GM18861 (cell line): ENCODE data around the gene SCRG1.

Experiments
- ATAC-seq: cut with Tn5 transposase; IDR thresholded peaks from one replicate; pipeline ENCODE4 v1.9.1; 2021; ENCODE audit not compliant: unreplicated experiment

SCRG1 gene

DNA sequence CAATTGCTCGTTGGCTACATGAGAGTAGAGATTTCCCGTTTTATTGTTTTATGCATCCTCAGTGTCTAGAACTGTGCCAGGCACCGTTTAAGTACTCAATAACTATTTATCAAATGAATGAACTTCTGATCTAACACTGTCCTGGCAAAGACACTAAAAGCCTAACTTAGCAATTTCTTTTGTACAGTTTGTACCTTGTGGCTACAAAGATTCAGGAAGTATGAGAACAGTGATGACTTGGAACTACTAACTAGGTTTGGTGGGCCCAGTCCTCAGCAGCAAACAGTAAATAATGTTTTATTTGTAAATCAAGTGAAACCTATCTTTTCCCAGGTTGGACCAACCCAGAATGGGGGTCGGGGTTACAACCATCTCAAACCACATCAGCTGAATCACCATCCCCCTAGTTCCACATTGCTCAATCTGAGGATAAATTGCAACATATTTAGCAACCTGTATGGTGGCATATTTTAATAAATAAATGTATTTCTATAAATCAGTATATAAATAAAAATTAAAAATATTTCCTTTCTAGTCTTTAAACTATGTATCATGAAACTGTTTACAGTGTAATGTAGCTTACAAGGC lies 12.3 kb upstream of the SCRG1 start:
- ATAC-seq, result no peak

DNA sequence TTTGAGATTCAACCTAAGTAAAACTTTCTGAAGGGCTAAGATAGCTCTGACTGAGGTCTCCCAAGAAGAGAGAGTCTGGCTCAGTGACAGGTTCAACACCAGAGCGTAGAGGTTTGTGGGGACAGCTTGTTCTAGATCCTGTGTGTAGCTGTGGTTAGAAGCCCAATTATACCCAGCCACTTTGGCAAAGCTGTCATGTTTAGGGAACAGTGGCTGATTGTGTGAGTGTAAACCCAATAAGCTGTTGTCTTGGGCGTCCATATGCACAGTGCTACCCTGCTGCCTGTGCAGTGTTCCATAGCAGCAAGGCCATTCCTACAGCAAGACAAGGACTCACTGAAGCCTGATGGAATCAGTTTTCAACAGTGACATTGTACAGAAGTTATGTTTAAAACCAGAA lies 11.2 kb upstream of the SCRG1 start:
- no peak for ATAC-seq

DNA sequence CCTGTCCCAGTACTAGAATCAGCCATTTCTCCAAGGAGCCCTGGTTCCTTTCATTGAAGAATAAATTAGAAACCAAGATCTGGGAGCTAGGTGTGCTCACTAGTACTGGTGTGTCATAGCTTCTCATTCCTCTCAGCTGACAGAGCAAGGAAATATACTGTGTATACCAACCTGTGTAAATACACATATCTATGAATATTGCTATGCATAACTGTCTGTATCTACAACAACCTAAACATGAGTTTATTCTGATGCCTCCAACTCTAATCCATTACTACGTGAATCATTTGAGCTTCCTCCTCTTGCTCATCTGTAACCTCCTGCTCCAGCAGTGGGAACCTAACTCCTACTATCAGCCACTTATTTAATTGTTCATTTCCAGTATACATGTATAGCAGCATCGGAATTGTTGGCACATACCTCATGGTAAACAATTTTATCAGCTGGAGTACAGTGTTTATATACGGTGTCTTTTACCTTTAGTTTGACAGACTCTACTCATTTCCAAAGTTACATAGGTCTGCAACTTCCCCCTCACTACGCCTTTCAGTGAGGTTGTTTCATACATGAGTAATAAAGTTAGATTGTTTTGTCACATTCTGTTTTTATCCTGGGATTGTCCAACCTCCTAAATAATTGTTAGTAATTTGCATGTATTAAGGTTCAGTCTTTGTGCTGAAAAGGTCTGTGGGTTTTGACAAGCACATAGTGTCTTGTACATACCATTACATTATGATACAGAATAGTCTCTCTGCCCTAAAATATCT lies 7.1 kb upstream of the SCRG1 start:
- no peak for ATAC-seq

DNA sequence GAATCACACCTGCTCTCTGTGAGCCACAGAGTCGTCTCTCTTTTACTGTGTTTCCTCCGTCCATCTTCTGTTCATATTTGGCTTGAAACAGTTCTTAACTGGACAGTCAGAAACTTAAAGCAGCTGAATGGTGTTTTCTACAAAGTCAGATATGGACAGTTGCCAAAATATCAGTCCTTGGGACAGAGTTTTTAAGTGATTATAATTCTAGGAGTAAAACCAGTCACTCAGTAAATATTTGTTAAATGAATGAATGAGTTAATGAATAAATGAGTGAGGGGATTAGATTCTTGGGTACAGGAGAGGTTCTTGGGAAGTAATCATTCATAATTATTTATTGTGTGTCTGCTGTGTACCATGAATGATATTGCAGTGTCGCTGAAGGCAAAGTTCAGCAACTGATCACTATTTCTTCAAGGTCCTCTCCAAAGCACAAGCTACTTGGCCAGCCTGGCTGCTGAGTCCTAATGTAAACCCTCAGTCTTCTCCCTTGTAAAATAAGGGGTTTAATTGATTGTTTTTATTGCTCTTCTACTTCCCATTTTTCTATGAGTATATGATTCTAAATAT lies 5.5 kb upstream of the SCRG1 start:
- no peak for ATAC-seq

DNA sequence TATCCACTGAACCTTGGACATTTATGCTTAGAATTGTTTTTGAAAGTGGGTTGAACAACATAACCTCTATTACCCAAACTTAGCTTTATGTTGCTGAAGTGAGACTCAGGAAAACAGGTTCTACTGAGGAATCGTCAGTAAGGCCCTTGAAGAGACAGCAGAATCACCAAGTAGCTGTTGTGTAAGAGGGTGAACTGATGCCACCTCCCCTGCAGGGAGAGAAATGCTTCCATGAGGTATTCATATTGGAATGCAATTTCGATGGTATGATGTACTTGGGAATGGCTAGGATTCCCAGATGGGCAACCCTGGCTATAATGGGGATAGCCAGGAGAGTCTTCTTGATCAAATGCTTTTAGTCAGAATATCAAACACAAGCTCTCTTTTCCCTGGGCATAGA lies 4.1 kb upstream of the SCRG1 start:
- ATAC-seq, result no peak

DNA sequence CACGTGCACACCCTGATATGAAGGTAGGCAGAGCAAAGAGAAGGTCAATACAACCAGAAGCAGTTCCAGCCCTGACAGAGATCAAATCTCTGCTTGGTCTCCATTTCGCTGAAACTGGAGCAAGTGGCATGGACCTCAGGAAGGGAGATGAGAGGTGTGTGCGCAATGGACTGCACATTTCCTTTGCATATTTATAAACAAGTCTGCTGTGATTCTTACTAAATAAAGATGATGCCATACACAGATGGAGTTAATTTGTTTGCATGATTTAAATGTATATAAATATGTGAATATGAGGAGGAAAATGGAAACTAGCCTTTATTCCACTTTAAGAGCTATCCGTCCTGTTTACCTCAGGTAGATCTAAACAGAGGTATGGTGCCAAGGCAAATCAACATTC lies 2.1 kb upstream of the SCRG1 start:
- no peak for ATAC-seq

DNA sequence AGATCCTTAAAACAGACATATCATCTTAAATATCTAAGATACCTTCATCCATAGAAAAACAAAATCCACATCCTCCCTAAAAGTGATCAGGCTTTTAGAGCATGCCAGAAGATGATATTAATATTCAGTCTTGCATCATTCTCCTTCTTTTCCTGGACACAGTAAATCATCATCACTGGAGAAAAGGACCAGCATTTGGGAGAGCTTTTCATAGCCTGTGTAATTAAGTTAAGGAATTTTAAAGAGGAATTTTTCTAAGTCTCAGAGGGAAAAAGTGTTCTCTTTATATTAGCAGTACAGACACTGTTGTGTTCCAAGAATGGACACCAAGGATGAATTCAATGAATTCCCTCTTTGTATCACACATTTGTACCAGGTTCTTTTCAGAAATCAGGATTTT lies 696 bp downstream of the SCRG1 start:
- ATAC-seq, result no peak

DNA sequence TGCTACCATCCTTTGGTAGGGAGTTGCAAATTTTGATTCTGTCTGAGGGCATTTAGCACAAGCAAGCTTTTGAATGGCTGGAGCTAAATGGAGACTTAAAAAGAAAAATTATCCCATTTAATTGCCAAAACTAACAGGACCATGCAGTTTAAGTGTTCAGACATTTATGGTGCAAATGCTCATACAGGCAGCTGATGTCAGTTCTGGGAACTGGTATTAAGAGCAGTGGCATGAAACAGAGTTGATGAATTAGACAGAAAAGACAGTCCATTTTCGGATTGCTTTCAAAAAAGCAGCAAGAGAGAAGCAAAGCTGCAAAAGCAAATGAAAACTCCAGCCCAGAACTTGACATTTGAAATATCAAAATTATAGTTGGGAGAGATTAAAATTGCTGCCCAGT lies 1.3 kb downstream of the SCRG1 start:
- no peak for ATAC-seq

DNA sequence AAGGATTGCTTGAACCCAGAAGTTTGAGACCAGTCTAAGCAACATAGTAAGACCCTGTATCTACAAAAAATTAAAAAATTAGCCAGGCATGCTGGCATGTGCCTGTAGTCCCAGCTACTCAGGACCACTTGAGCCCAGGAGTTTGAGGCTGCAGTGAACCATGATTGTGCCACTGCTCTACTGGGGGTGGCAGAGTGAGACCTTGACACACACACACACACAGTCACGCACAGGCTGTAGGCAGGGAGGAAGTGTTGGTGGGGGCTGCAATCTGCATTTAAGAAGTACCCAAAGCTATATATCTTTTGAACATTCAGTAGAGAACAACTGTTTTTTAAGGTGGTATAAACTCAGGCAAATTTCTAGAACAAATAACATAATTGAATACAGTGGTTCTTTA lies 7.2 kb downstream of the SCRG1 start:
- no peak for ATAC-seq

DNA sequence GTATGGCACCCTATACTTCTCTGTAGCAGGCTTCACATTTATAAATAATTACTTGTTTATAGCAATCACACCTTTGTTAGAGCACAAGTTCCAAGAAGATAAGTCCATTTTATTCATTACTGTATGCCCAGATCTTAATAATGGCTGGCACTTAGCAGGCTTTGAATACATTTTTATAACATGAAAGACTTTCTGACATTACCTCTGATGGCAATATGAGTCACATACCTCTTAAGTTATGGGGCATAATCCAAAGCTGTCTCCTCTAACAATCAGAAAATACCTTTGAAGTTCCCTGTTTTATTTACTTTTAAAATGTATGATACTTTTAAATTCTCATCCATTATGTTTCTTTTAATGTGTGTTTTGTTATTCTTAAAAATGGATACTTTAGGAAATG lies 12.2 kb downstream of the SCRG1 start:
- ATAC-seq, result no peak

DNA sequence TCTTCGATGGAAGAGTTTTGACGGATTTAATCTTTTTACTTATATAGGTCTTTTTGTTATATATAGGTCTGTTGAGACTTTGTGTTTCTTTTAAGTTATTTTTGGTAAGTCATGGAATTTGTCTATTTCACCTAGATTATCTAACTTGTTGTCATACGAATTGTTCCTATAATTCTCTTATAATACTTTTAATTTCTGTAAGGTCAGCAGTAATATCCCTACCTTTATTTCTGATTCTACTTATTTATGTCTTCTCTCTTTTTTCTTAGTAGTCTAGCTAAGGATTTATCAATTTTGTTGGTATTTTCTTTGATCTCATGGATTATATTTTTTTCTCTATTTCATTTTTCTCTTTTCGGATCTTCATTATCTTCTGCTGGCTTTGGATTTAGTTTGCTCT lies 16.6 kb downstream of the SCRG1 start:
- no peak for ATAC-seq

DNA sequence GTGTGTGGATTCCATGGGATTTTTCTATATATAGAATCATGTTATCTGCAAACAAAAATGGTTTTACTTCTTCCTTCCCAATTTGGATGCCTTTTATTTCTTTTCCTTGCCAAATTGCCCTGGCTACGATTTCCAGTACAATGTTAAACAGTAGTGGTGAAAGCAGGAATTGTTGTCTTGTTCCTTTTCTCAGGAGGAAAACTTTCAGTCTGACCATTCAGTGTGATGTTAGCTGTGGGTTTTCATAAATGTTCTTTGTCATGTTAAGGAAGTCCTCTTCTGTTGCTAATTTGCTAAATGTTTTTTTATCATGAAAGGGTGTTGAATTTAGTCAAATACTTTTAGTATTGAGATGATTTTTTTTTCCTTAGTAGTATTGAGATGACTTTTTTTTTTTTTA lies 17.3 kb downstream of the SCRG1 start:
- no peak for ATAC-seq

DNA sequence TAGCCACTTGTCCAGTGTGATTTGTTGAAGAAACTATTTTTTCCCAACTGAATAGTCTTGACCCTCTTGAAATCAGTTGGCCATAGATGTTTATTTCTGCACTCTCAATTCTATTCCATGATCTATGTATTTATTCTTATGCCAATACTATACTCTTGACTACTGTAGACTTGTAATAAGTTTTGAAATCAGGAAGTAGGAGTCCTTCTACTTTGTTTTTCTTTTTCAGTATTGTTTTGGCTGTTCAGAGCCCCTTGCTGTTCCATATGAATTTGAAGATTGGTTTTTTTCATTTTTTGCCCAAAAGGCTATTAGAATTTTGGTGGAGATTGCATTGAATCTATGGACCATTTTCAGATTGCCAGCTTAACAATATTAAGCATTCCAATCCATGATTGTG lies 17.9 kb downstream of the SCRG1 start:
- ATAC-seq, result no peak

DNA sequence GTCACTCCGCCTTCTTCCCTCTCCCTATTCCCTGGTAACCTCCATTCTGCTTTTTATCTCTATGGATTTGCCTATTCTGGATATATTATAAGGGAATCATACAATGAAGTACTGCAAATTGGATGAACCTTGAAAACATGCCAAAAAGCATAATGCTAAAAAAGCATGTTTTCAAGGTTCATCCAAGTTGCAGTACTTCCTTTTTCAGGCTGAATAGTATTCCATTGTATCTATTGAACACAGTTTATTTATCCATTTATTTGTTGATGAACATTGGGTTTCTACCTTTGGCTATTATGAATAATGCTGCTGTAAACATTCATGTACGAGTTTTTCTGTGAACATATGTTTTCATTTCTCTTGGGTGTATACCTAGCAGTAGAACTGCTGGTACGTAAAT lies 19.0 kb downstream of the SCRG1 start:
- ATAC-seq, result no peak

DNA sequence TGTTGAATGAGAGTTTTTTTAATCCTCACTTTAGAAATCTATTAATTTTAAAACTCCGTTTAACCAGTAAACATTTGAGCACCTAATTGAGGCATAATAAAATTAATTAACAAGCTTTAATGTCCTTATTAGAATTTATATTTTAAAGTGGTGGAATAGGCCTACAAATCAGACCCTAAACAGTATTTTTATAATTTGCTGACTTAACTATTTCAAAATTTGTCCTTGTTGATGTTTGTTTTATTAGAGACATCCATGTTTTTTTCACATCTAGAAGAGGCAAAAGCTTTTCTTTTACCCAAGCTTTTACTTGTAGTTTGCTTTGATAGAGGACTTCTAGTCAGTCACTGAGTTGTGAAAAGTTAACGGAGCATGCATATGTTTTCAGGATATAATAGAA lies 24.3 kb downstream of the SCRG1 start:
- no peak for ATAC-seq

DNA sequence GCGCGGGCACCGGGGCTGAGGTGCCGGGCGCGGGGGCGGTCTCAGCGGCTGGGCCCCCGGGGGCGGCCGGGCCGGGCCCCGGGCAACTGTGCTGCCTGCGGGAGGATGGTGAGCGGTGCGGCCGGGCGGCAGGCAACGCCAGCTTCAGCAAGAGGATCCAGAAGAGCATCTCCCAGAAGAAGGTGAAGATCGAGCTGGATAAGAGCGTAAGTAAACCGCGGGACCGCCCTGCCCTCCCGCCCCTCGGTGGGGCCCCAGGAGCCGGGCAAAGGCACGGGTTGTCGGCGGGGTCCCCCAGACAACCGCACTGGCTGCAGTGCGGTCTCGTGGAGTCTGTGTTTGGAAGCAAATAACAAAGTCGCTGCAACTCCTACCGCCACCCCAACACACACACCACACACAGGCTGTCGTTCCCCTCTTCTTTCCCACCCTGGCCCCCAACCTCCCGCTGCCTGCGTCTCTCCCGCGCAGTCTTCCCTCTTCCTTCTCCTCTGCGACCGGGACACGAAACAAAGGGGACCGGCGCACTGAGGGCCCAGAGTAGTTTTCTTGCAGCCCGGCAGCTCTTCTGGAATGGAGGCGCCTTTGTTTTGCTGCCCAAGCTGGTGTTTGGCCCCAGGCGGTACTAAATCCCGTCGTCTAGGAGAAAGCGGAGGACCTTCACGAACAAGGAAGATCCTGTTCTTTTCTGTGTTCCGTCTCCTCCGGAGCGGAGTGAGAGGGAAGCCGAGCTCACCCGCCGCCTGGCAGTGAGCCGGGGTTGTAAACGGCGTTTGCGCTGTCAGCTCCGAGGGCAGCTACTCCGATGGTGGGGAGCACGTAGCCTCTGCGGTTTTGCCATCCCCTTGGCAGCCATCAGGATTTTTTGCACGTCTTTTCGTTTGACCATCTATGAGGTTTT lies 27.4 kb downstream of the SCRG1 start:
- ATAC-seq, result peak; percentile 11

DNA sequence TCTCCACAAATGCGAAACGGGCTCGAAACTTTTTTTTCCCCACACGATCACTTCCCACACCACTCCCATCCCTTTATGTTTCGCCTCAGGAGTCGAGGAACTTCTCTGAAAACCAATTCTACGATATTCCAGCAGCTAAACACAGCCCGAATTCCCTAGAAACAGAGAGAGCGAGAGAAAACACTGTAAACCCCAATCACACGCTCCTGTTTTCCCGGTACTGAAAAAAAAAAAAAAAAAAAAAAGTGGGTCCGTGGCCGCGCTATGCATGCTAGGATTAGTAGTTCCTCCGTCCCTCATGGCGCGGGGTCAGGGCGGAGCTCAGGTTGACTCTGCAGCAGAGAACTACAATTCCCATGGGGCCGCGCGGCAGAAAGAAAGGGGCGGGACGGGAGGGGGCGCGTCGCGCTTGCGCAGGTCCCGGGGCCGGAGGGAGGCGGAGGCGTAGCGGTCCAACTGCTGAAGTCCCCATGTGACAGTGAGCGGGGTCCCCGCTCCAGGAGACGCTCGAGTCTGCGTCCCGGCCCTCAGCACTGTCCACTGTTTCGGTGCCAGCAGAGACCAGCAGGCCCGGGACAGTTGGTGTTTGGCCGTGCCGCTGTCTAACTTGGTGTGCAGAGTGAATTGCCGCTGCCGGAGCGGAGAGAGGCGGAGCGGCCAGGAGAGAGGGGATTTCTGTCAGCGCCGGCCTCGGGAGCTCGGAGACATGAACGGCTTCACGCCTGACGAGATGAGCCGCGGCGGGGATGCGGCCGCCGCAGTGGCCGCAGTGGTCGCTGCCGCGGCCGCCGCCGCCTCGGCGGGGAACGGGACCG lies 28.2 kb downstream of the SCRG1 start, which contains the start of gene SAP30:
Gene SAP30 (plus strand): TSS at position 478 of the 815 bp plus-strand sequence. CDS start 229 bp downstream, at position 707.
- peak; percentile 53 for ATAC-seq

DNA sequence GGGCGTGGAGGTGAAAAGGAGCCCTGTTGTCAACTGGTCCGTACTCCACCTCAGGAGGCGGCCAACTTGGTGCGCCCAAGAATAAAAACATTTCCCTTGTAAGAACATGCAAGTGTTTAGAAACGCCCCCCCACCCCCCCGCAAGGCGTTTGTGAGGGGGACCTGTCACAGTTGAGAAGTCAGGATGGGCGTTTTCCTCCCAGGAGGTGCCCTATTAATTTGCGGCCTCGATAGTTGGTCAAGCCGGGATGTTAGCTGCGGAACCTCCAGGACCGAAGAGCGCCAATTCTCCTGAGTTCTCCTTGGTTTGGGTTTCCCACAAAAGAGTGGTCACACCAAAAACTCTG lies 28.8 kb downstream of the SCRG1 start:
- ATAC-seq, result no peak

DNA sequence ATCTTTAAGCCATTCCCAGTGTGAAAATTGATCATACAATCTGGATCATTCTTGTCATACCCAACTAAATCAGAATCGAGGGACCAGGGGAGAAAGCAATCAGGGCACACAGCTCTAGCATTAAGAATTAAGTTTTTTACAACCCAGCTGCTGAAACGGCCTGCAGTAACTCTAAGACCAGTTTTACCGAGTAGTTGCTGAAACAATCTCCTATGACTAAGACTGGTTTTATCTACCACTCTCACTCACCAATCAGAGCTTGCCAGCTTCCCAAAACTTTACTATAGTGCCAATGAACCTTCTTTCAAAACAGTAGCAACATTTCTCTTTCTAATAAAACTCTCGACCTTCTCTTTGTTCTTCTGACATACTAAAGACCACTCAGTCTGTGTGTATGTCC lies 31.0 kb downstream of the SCRG1 start:
- no peak for ATAC-seq

DNA sequence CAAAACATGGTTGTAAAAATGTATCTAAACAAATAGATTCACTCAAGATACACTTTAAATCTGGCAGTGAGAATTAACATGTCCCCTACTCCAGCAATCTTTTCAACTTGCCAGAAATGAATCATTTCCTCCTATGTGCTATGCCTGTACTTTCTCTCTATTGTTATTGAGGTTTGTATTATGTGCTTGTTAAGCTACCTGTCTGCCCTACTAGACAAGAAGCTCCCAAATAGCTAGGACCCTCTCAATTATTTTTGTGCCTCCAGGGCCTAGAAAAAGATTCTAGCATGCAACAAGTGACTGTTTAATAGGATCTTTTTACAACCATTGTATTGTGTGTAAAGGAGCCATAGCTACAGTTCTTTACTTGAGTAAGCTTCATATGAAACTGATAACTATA lies 31.6 kb downstream of the SCRG1 start:
- ATAC-seq, result peak; percentile 32
